Thyroid gland (tissue), 4 donors: ENCODE results near the gene MAP3K7CL. TPM values are rescaled to one million over a fixed set of nuclear protein-coding genes. Genes with fewer than 3 reads are reported as not detected.
A peak's percentile ranks its signal among the peaks of the same experiment; 100 is the strongest.

Experiments
- DNase-seq, 2 donors: peaks; one replicate each; pipeline ENCODE4 v3.0.0-alpha.2; 2019
- H3K27ac ChIP-seq, 3 donors: fragments of 200-600 bp; sonication (generic); 1 replicate in 2 of 3; 2 replicates in 1 of 3; pipeline ENCODE4 v1.5.1; 2016 to 2019; ENCODE audit warnings: mild to moderate bottlenecking in 1 of 3, moderate library complexity in 1 of 3
- H3K27me3 ChIP-seq: fragments of 200-600 bp; sonication (generic); one replicate; pipeline ENCODE4 v1.5.1; 2019
- H3K36me3 ChIP-seq, 2 donors: fragments of 200-600 bp; sonication (generic); one replicate each; pipeline ENCODE4 v1.5.1; 2016 to 2019
- H3K4me1 ChIP-seq, 2 donors: fragments of 200-600 bp; sonication (generic); one replicate each; pipeline ENCODE4 v1.5.1; 2017 to 2019
- H3K4me3 ChIP-seq, 3 donors: fragments of 200-600 bp; sonication (generic); replicated peaks in 1 of 3; 1 replicate in 2 of 3; 2 replicates in 1 of 3; pipeline ENCODE4 v1.5.1; 2016; ENCODE audit warnings: mild to moderate bottlenecking in 1 of 3
- H3K9me3 ChIP-seq: fragments of 200-600 bp; sonication (generic); one replicate; pipeline ENCODE4 v1.5.1; 2017
- CTCF ChIP-seq, 6 experiments: fragments of 200-600 bp in 3 of 6; fragments of 450-650 bp in 3 of 6; sonication (generic) in 3 of 6; IDR thresholded peaks; one replicate each; pipeline ENCODE4 v1.5.1; 2016 to 2019; ENCODE audit warnings: antibody characterized with exemption in 6 of 6, mild to moderate bottlenecking in 2 of 6, inconsistent platforms in 1 of 6, moderate library complexity in 1 of 6
- POLR2A ChIP-seq, 2 donors: fragments of 450-650 bp; IDR thresholded peaks; one replicate each; pipeline ENCODE4 v1.6.1; 2017; ENCODE audit warnings: antibody characterized with exemption in 2 of 2, mild to moderate bottlenecking in 2 of 2, moderate library complexity in 1 of 2
- WGBS, 2 donors: methylation state at CpG; one replicate each; pipeline ENCODE4 v1.1.5; 2017; 5-methylcytosine and 5-hydroxymethylcytosine counted together
- intact Hi-C: fragments of 100-400 bp; cut with DNase I; formaldehyde crosslinking; loops from one replicate; pipeline ENCODE4 v1.15.1; 2023
- total RNA-seq, 4 donors: library from RNA; depleted of rRNA; stranded (reverse); fragments of >200 nt; gene quantifications; one replicate each; pipeline ENCODE4 v1.2.3, GENCODE V29; 2016

The MAP3K7CL gene
- total RNA-seq, 4 donors from 2014 or later: 4.1 to 8.0 (median 4.9) TPM

GRCh38 chr21:29172282-29172681 lies 41.8 kb downstream of the MAP3K7CL start:
- intact Hi-C loops: loop anchor here (10.0 kb wide), 1 partner anchor 203 kb away; no protein-coding TSS in a partner anchor
- no peaks in the 10 kb centered on the region for H3K27me3 ChIP-seq
- H3K4me1 ChIP-seq: peaks cover 0 to 9% of the 10 kb centered on the region in 2 donors
- 87 to 88% methylated on average over 1 of the region's 1 CpG for WGBS, 2 donors
- no peaks in the 10 kb centered on the region for H3K36me3 ChIP-seq
- H3K9me3 ChIP-seq: no peaks in the 10 kb centered on the region
- H3K4me3 ChIP-seq: no peak overlapping the region
- DNase-seq: no peak
- H3K27ac ChIP-seq: no peak overlapping the region
- no peak for TF ChIP-seq POLR2A (IDR thresholded peaks at IDR 0.05)
- TF ChIP-seq CTCF (IDR thresholded peaks at IDR 0.05): no peak

- peak overlapping the region in 1 of 3 donors; percentile 29 for H3K27ac ChIP-seq
- no peaks in the 10 kb centered on the region for H3K36me3 ChIP-seq
- intact Hi-C loops: loop anchor here (10.0 kb wide), 1 partner anchor 200 kb away; no protein-coding TSS in a partner anchor
- H3K4me1 ChIP-seq: peaks cover 0 to 9% of the 10 kb centered on the region in 2 donors
- TF ChIP-seq CTCF (IDR thresholded peaks at IDR 0.05) (no peak), POLR2A (IDR thresholded peaks at IDR 0.05) (no peak)
- 72 to 79% methylated on average over 9 of the region's 9 CpGs for WGBS, 2 donors
- H3K9me3 ChIP-seq: no peaks in the 10 kb centered on the region
- DNase-seq: no peak
- no peak overlapping the region for H3K4me3 ChIP-seq
- no peaks in the 10 kb centered on the region for H3K27me3 ChIP-seq
Measured at GRCh38 chr21:29174607-29175013, 44.2 kb downstream of the MAP3K7CL start.

GRCh38 chr21:29175408-29176134 lies 45.1 kb downstream of the MAP3K7CL start:
- Histone ChIP-seq H3K9me3 (no peaks in the 10 kb centered on the region), H3K4me1 (peaks cover 0 to 9% of the 10 kb centered on the region in 2 donors), H3K4me3 (no peak overlapping the region), H3K36me3 (no peaks in the 10 kb centered on the region), H3K27ac (no peak overlapping the region), H3K27me3 (no peaks in the 10 kb centered on the region)
- intact Hi-C loops: loop anchor here (10.0 kb wide), 1 partner anchor 199 kb away; no protein-coding TSS in a partner anchor
- no peak for TF ChIP-seq CTCF (IDR thresholded peaks at IDR 0.05)
- TF ChIP-seq POLR2A (IDR thresholded peaks at IDR 0.05): no peak
- DNase-seq: no peak
- 60 to 72% methylated on average over 3 of the region's 3 CpGs for WGBS, 2 donors

- TF ChIP-seq POLR2A (IDR thresholded peaks at IDR 0.05) (no peak), CTCF (IDR thresholded peaks at IDR 0.05) (no peak)
- Histone ChIP-seq H3K4me3 (no peak overlapping the region), H3K27me3 (no peaks in the 10 kb centered on the region), H3K9me3 (no peaks in the 10 kb centered on the region), H3K4me1 (peaks cover 0 to 9% of the 10 kb centered on the region in 2 donors), H3K36me3 (no peaks in the 10 kb centered on the region), H3K27ac (no peak overlapping the region)
- DNase-seq: no peak
- 42 to 76% methylated on average over 2 of the region's 2 CpGs for WGBS, 2 donors
- intact Hi-C loops: loop anchor here (10.0 kb wide), 1 partner anchor 198 kb away; no protein-coding TSS in a partner anchor
Measured at GRCh38 chr21:29176471-29177120, 46.2 kb downstream of the MAP3K7CL start.

GRCh38 chr21:29177800-29178199 lies 47.4 kb downstream of the MAP3K7CL start:
- DNase-seq: no peak
- Histone ChIP-seq H3K4me3 (no peak overlapping the region), H3K27ac (no peak overlapping the region), H3K36me3 (no peaks in the 10 kb centered on the region), H3K4me1 (peaks cover 0 to 13% of the 10 kb centered on the region in 2 donors), H3K27me3 (no peaks in the 10 kb centered on the region), H3K9me3 (no peaks in the 10 kb centered on the region)
- TF ChIP-seq POLR2A (IDR thresholded peaks at IDR 0.05): no peak
- no peak for TF ChIP-seq CTCF (IDR thresholded peaks at IDR 0.05)
- intact Hi-C loops: loop anchor here (10.0 kb wide), 1 partner anchor 197 kb away; no protein-coding TSS in a partner anchor
- 90 to 94% methylated on average over 1 of the region's 1 CpG for WGBS, 2 donors
